Activated CD4-positive, alpha-beta memory T cell treated with anti-CD3 and anti-CD28 coated beads, Interleukin-2, amount 10 ng/mL, durations not matched to agents 7 days and 5 days (primary cell): ENCODE results near the gene FHOD3. TPM values are rescaled to one million over a fixed set of nuclear protein-coding genes. Genes with fewer than 3 reads are reported as not detected.

Experiments
- CTCF ChIA-PET: fragments of 350-600 bp; sonication (Branson Sonifier 250); formaldehyde crosslinking; loops from one replicate; lab custom pipeline; 2021; ENCODE audit warnings: antibody characterized with exemption, inconsistent platforms; lab: Charles Lee
- POLR2A ChIA-PET: fragments of 350-600 bp; sonication (Branson Sonifier 250); formaldehyde crosslinking; loops from one replicate; lab custom pipeline; 2021; ENCODE audit warnings: antibody characterized with exemption; lab: Charles Lee
- DNase-seq: peaks from one replicate; pipeline ENCODE4 v3.0.0-alpha.2; 2020
- H3K27ac Mint-ChIP-seq: one replicate; pipeline ENCODE4 v1.8.0; 2021; ENCODE audit warnings: mild to moderate bottlenecking, mixed read lengths
- H3K27me3 Mint-ChIP-seq: one replicate; pipeline ENCODE4 v1.8.0; 2021; ENCODE audit warnings: mixed read lengths
- H3K36me3 Mint-ChIP-seq: one replicate; pipeline ENCODE4 v1.8.0; 2021; ENCODE audit warnings: low read depth, mixed read lengths
- H3K4me1 Mint-ChIP-seq: one replicate; pipeline ENCODE4 v1.8.0; 2021; ENCODE audit warnings: mixed read lengths
- H3K4me3 Mint-ChIP-seq: one replicate; pipeline ENCODE4 v1.8.0; 2021; ENCODE audit warnings: mild to moderate bottlenecking, mixed read lengths
- H3K9me3 Mint-ChIP-seq: one replicate; pipeline ENCODE4 v1.8.0; 2021; ENCODE audit warnings: mixed read lengths
- total RNA-seq, 2 experiments: library from RNA; stranded (reverse); gene quantifications; one replicate each; pipeline ENCODE4 v1.2.3, GENCODE V29; 2021

Gene FHOD3
- total RNA-seq, 2 experiments from 2014 or later, result not detected

GRCh38 chr18:36766836-36767235, 469.3 kb downstream of the FHOD3 start:
- H3K9me3 Mint-ChIP-seq, result no peaks in the 10 kb centered on the region
- H3K4me1 Mint-ChIP-seq, result peaks cover 9% of the 10 kb centered on the region
- H3K4me3 Mint-ChIP-seq, result no peak overlapping the region
- H3K36me3 Mint-ChIP-seq, result no peaks in the 10 kb centered on the region
- no peak overlapping the region for H3K27ac Mint-ChIP-seq
- CTCF ChIA-PET, result no interaction called here
- H3K27me3 Mint-ChIP-seq, result no peaks in the 10 kb centered on the region
- POLR2A ChIA-PET, result no interaction called here
- DNase-seq, result no peak

- ChIA-PET CTCF (interaction anchor here (0.8 to 1.6 kb wide), 2 partner anchors 12 to 32 kb away, joined by 3 read pairs; no protein-coding TSS in a partner anchor), POLR2A (no interaction called here)
- Mint-ChIP-seq H3K4me3 (no peak overlapping the region), H3K4me1 (peaks cover 9% of the 10 kb centered on the region), H3K9me3 (no peaks in the 10 kb centered on the region), H3K36me3 (no peaks in the 10 kb centered on the region), H3K27ac (no peak overlapping the region), H3K27me3 (no peaks in the 10 kb centered on the region)
- no peak for DNase-seq
These were observed 471.7 kb downstream of the FHOD3 start for GRCh38 chr18:36769172-36769571.

- Mint-ChIP-seq H3K4me1 (peaks cover 9% of the 10 kb centered on the region), H3K9me3 (no peaks in the 10 kb centered on the region), H3K27ac (no peak overlapping the region), H3K36me3 (no peaks in the 10 kb centered on the region), H3K4me3 (no peak overlapping the region), H3K27me3 (no peaks in the 10 kb centered on the region)
- POLR2A ChIA-PET, result no interaction called here
- DNase-seq, result peak; percentile 26
- CTCF ChIA-PET, result interaction anchor here (1.6 kb wide), 1 partner anchor 33 kb away, joined by 3 read pairs; no protein-coding TSS in a partner anchor
These were observed 472.2 kb downstream of the FHOD3 start for GRCh38 chr18:36769611-36770314.

GRCh38 chr18:36770315-36770946, 472.9 kb downstream of the FHOD3 start:
- no peak overlapping the region for H3K27ac Mint-ChIP-seq
- H3K27me3 Mint-ChIP-seq, result no peaks in the 10 kb centered on the region
- H3K4me1 Mint-ChIP-seq, result peaks cover 9% of the 10 kb centered on the region
- no peaks in the 10 kb centered on the region for H3K36me3 Mint-ChIP-seq
- no peak for DNase-seq
- no peaks in the 10 kb centered on the region for H3K9me3 Mint-ChIP-seq
- CTCF ChIA-PET, result no interaction called here
- H3K4me3 Mint-ChIP-seq, result no peak overlapping the region
- POLR2A ChIA-PET, result no interaction called here

- ChIA-PET CTCF (no interaction called here), POLR2A (no interaction called here)
- Mint-ChIP-seq H3K36me3 (no peaks in the 10 kb centered on the region), H3K4me3 (no peak overlapping the region), H3K9me3 (no peaks in the 10 kb centered on the region), H3K4me1 (peaks cover 9% of the 10 kb centered on the region), H3K27ac (no peak overlapping the region), H3K27me3 (no peaks in the 10 kb centered on the region)
- DNase-seq, result no peak
These were observed 473.7 kb downstream of the FHOD3 start for GRCh38 chr18:36771245-36771644.

GRCh38 chr18:36772241-36772723, 474.8 kb downstream of the FHOD3 start:
- H3K27ac Mint-ChIP-seq, result no peak overlapping the region
- CTCF ChIA-PET, result no interaction called here
- H3K27me3 Mint-ChIP-seq, result no peaks in the 10 kb centered on the region
- DNase-seq, result no peak
- no peaks in the 10 kb centered on the region for H3K36me3 Mint-ChIP-seq
- peaks cover 9% of the 10 kb centered on the region for H3K4me1 Mint-ChIP-seq
- no peaks in the 10 kb centered on the region for H3K9me3 Mint-ChIP-seq
- POLR2A ChIA-PET, result no interaction called here
- H3K4me3 Mint-ChIP-seq, result no peak overlapping the region

- no peak for DNase-seq
- peaks cover 9% of the 10 kb centered on the region for H3K4me1 Mint-ChIP-seq
- ChIA-PET CTCF (no interaction called here), POLR2A (no interaction called here)
- H3K27ac Mint-ChIP-seq, result no peak overlapping the region
- H3K36me3 Mint-ChIP-seq, result no peaks in the 10 kb centered on the region
- H3K9me3 Mint-ChIP-seq, result no peaks in the 10 kb centered on the region
- no peaks in the 10 kb centered on the region for H3K27me3 Mint-ChIP-seq
- H3K4me3 Mint-ChIP-seq, result no peak overlapping the region
These were observed 477.9 kb downstream of the FHOD3 start for GRCh38 chr18:36775396-36775795.

- Mint-ChIP-seq H3K4me3 (no peak overlapping the region), H3K27me3 (no peaks in the 10 kb centered on the region), H3K9me3 (no peaks in the 10 kb centered on the region), H3K36me3 (no peaks in the 10 kb centered on the region), H3K27ac (no peak overlapping the region), H3K4me1 (no peaks in the 10 kb centered on the region)
- CTCF ChIA-PET, result no interaction called here
- no peak for DNase-seq
- POLR2A ChIA-PET, result no interaction called here
These were observed 479.1 kb downstream of the FHOD3 start for GRCh38 chr18:36776650-36777049.

- ChIA-PET CTCF (no interaction called here), POLR2A (no interaction called here)
- Mint-ChIP-seq H3K27ac (no peak overlapping the region), H3K36me3 (peaks cover 3% of the 10 kb centered on the region), H3K4me3 (no peak overlapping the region), H3K4me1 (no peaks in the 10 kb centered on the region), H3K9me3 (no peaks in the 10 kb centered on the region), H3K27me3 (no peaks in the 10 kb centered on the region)
- no peak for DNase-seq
These were observed 480.1 kb downstream of the FHOD3 start for GRCh38 chr18:36777566-36777965.

- no peak overlapping the region for H3K27ac Mint-ChIP-seq
- H3K4me3 Mint-ChIP-seq, result no peak overlapping the region
These were observed 483.2 kb downstream of the FHOD3 start for GRCh38 chr18:36780748-36781147.

GRCh38 chr18:36782710-36783109, 485.2 kb downstream of the FHOD3 start:
- Mint-ChIP-seq H3K4me3 (no peak overlapping the region), H3K27me3 (no peaks in the 10 kb centered on the region), H3K4me1 (peaks cover 6% of the 10 kb centered on the region), H3K27ac (no peak overlapping the region), H3K9me3 (no peaks in the 10 kb centered on the region), H3K36me3 (peaks cover 21% of the 10 kb centered on the region)
- DNase-seq, result no peak
- ChIA-PET POLR2A (no interaction called here), CTCF (no interaction called here)

More at GRCh38 chr18:36780748-36781147, 483.2 kb downstream of the FHOD3 start:
- DNase-seq, result no peak
- POLR2A ChIA-PET, result no interaction called here
- Mint-ChIP-seq H3K36me3 (peaks cover 11% of the 10 kb centered on the region), H3K9me3 (no peaks in the 10 kb centered on the region), H3K4me1 (no peaks in the 10 kb centered on the region), H3K27me3 (no peaks in the 10 kb centered on the region)
- CTCF ChIA-PET, result no interaction called here

- ChIA-PET POLR2A (no interaction called here), CTCF (no interaction called here)
- Mint-ChIP-seq H3K27me3 (no peaks in the 10 kb centered on the region), H3K27ac (no peak overlapping the region), H3K9me3 (no peaks in the 10 kb centered on the region), H3K36me3 (peaks cover 21% of the 10 kb centered on the region), H3K4me1 (peaks cover 6% of the 10 kb centered on the region), H3K4me3 (no peak overlapping the region)
- no peak for DNase-seq
These were observed 486.3 kb downstream of the FHOD3 start for GRCh38 chr18:36783792-36784191.

GRCh38 chr18:36786686-36787085, 489.2 kb downstream of the FHOD3 start:
- DNase-seq, result no peak
- CTCF ChIA-PET, result interaction anchor here (1.0 kb wide), 1 partner anchor 24 kb away, joined by 3 read pairs; no protein-coding TSS in a partner anchor
- H3K36me3 Mint-ChIP-seq, result peaks cover 45% of the 10 kb centered on the region
- no peak overlapping the region for H3K27ac Mint-ChIP-seq
- H3K27me3 Mint-ChIP-seq, result no peaks in the 10 kb centered on the region
- POLR2A ChIA-PET, result no interaction called here
- H3K9me3 Mint-ChIP-seq, result peaks cover 3% of the 10 kb centered on the region
- peaks cover 6% of the 10 kb centered on the region for H3K4me1 Mint-ChIP-seq
- H3K4me3 Mint-ChIP-seq, result no peak overlapping the region
